Measurements from ENCODE around the gene ELP4.

GRCh38 chr11:31802609-31802989, 293.0 kb downstream of the ELP4 start:
- TF ChIP-seq EZH2phosphoT487 (IDR thresholded peaks at IDR 0.05; ENCODE audit: insufficient read depth, low read depth) (no peak), EZH2 (IDR thresholded peaks at IDR 0.05; ENCODE audit: insufficient read depth, poor library complexity, severe bottlenecking) (no peak)

Data from GM23248 (cell line).